ENCODE measurements around the gene LRP8.

DNA sequence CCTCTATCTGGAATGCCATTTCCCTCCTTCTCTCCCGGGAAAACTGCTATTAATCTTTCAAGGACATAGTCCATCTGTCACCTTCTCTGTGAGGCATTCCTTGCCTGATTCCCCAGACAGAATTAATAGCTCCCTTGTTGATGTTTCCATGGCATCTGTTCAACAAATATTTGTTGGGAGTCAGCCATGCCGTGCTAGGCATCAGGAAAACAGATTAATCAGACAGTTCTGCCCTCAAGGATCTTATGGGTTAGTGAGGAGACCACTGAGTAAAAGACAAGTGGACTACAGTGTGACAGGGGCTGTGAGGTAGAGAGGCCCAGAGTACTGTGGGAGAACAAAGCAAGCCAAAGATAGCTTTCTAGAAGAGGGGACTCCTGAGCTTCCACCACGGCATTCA lies 78.2 kb downstream of the LRP8 start:
- TF ChIP-seq, protein P1, sequence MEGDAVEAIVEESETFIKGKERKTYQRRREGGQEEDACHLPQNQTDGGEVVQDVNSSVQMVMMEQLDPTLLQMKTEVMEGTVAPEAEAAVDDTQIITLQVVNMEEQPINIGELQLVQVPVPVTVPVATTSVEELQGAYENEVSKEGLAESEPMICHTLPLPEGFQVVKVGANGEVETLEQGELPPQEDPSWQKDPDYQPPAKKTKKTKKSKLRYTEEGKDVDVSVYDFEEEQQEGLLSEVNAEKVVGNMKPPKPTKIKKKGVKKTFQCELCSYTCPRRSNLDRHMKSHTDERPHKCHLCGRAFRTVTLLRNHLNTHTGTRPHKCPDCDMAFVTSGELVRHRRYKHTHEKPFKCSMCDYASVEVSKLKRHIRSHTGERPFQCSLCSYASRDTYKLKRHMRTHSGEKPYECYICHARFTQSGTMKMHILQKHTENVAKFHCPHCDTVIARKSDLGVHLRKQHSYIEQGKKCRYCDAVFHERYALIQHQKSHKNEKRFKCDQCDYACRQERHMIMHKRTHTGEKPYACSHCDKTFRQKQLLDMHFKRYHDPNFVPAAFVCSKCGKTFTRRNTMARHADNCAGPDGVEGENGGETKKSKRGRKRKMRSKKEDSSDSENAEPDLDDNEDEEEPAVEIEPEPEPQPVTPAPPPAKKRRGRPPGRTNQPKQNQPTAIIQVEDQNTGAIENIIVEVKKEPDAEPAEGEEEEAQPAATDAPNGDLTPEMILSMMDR (optimal IDR thresholded peaks at IDR 0.05 in 1 of 3, IDR thresholded peaks at IDR 0.05 in 1 of 3, conservative IDR thresholded peaks at IDR 0.05 in 1 of 3; ENCODE audit: extremely low read depth in 1 of 3, insufficient read depth in 2 of 3, low read length in 3 of 3) = no peak
- no peak for TF ChIP-seq EZH2 (IDR thresholded peaks at IDR 0.05; ENCODE audit: low read length)
